ENCODE measurements around the gene CMKLR1. TPM values are rescaled to one million over a fixed set of nuclear protein-coding genes. Genes with fewer than 3 reads are reported as not detected.

Gene CMKLR1
- total RNA-seq, 1 donor from 2014 or later, result not detected

DNA sequence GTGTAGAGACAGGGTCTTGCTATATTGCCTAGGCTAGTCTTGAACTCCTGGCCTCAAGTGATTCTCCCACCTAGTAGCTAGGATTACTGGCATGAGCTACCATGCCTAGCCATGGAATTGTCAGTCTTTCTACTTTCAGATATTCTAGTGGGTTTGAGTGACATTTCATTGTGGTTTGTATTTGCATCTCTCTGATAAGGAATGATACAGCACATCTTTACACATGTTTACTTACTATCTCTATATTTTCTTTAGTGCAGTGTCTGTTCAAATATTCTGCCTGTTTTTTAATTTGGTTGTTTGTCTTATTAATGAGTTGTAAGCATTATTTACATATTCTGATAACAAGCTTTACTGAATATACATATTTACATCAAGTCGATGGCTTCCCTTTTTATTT is 73.6 kb downstream of the CMKLR1 start:
- Mint-ChIP-seq H3K4me3 (no peak overlapping the region), H3K36me3 (no peaks in the 10 kb centered on the region), H3K27me3 (ENCODE audit: insufficient read depth, low read depth) (peaks cover 9% of the 10 kb centered on the region), H3K4me1 (peaks cover 12% of the 10 kb centered on the region), H3K9me3 (peaks cover 37% of the 10 kb centered on the region), H3K27ac (no peak overlapping the region)
- Histone ChIP-seq H2AFZ (replicated peaks) (no peak overlapping the region), H3K4me2 (no peak overlapping the region), H3F3A (ENCODE audit: low read depth) (no peaks in the 10 kb centered on the region), H3K4me1 (peaks cover 9% of the 10 kb centered on the region), H4K20me1 (ENCODE audit: low read depth) (no peaks in the 10 kb centered on the region), H3K27ac (no peak overlapping the region), H3K9ac (no peak overlapping the region), H3K4me3 (no peak overlapping the region), H3K27me3 (no peaks in the 10 kb centered on the region), H3K36me3 (no peaks in the 10 kb centered on the region), H3K79me2 (ENCODE audit: low read depth) (no peaks in the 10 kb centered on the region), H3K9me3 (ENCODE audit: low read depth) (peaks cover 5% of the 10 kb centered on the region)
- no peak for DNase-seq (ENCODE audit: low spot score)
- TF ChIP-seq, protein P1, sequence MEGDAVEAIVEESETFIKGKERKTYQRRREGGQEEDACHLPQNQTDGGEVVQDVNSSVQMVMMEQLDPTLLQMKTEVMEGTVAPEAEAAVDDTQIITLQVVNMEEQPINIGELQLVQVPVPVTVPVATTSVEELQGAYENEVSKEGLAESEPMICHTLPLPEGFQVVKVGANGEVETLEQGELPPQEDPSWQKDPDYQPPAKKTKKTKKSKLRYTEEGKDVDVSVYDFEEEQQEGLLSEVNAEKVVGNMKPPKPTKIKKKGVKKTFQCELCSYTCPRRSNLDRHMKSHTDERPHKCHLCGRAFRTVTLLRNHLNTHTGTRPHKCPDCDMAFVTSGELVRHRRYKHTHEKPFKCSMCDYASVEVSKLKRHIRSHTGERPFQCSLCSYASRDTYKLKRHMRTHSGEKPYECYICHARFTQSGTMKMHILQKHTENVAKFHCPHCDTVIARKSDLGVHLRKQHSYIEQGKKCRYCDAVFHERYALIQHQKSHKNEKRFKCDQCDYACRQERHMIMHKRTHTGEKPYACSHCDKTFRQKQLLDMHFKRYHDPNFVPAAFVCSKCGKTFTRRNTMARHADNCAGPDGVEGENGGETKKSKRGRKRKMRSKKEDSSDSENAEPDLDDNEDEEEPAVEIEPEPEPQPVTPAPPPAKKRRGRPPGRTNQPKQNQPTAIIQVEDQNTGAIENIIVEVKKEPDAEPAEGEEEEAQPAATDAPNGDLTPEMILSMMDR (IDR thresholded peaks at IDR 0.05), result no peak
- TF ChIP-seq EZH2phosphoT487 (IDR thresholded peaks at IDR 0.05), result no peak
- no peak for TF ChIP-seq EZH2 (IDR thresholded peaks at IDR 0.05)

DNA sequence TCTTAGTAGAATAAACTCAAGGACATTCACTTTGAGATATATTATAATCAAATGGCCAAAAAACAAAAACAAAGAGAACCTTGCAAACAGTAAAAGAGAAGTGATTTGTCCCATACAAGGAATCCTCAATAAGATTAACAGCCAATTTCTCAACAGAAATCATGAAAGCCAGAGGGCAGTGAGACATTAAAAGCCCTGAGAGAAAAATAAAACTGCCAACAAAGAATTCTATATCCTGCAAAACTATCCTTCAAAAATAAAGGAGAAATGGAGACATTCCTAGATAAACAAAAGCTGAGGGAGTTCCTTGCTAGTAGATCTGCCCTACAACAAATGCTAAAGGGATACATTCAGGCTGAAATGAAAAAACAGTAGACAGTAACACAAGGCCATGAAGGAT is 78.1 kb downstream of the CMKLR1 start:
- DNase-seq (ENCODE audit: low spot score), result no peak
- Mint-ChIP-seq H3K4me1 (peaks cover 19% of the 10 kb centered on the region), H3K4me3 (no peak overlapping the region), H3K36me3 (no peaks in the 10 kb centered on the region), H3K27ac (no peak overlapping the region), H3K27me3 (ENCODE audit: insufficient read depth, low read depth) (peaks cover 11% of the 10 kb centered on the region), H3K9me3 (peaks cover 48% of the 10 kb centered on the region)
- Histone ChIP-seq H3K4me2 (no peak overlapping the region), H3K9ac (no peak overlapping the region), H4K20me1 (ENCODE audit: low read depth) (no peaks in the 10 kb centered on the region), H3K4me3 (no peak overlapping the region), H3K27me3 (no peaks in the 10 kb centered on the region), H3K4me1 (no peaks in the 10 kb centered on the region), H3K9me3 (ENCODE audit: low read depth) (peaks cover 8% of the 10 kb centered on the region), H2AFZ (replicated peaks) (no peak overlapping the region), H3K27ac (no peak overlapping the region), H3F3A (ENCODE audit: low read depth) (no peaks in the 10 kb centered on the region), H3K36me3 (no peaks in the 10 kb centered on the region), H3K79me2 (ENCODE audit: low read depth) (no peaks in the 10 kb centered on the region)
- TF ChIP-seq, protein P1 (IDR thresholded peaks at IDR 0.05), result no peak
- TF ChIP-seq EZH2 (IDR thresholded peaks at IDR 0.05), result no peak
- TF ChIP-seq EZH2phosphoT487 (IDR thresholded peaks at IDR 0.05), result no peak

DNA sequence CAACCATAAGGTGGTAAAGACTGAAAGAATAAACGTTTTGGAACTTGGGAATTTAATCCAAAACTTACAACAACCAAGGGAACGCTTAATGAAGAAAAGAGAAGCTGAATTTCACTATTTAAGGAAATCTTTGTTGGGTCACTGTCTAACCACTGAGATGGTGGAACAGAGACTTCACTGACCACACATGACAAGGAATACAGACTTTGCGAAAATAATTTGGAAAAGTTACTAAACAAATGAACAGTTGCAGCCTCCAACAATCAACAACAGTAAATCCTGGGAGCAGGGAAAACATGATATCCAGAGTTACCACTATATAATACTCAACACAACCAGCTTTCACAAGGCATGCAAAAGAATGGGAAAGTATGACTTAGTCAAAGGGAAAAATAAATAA is 79.1 kb downstream of the CMKLR1 start:
- Histone ChIP-seq H3K4me3 (no peak overlapping the region), H4K20me1 (ENCODE audit: low read depth) (no peaks in the 10 kb centered on the region), H3K36me3 (no peaks in the 10 kb centered on the region), H3K9me3 (ENCODE audit: low read depth) (peaks cover 8% of the 10 kb centered on the region), H2AFZ (replicated peaks) (no peak overlapping the region), H3K27me3 (no peaks in the 10 kb centered on the region), H3F3A (ENCODE audit: low read depth) (no peaks in the 10 kb centered on the region), H3K4me1 (peaks cover under 1% of the 10 kb centered on the region), H3K9ac (no peak overlapping the region), H3K4me2 (no peak overlapping the region), H3K27ac (no peak overlapping the region), H3K79me2 (ENCODE audit: low read depth) (no peaks in the 10 kb centered on the region)
- H3K36me3 Mint-ChIP-seq, result no peaks in the 10 kb centered on the region
- H3K4me1 Mint-ChIP-seq, result peaks cover 27% of the 10 kb centered on the region
- no peak for DNase-seq (ENCODE audit: low spot score)
- H3K27ac Mint-ChIP-seq, result no peak overlapping the region
- peaks cover 45% of the 10 kb centered on the region for H3K9me3 Mint-ChIP-seq
- peaks cover 11% of the 10 kb centered on the region for H3K27me3 Mint-ChIP-seq (ENCODE audit: insufficient read depth, low read depth)
- no peak for TF ChIP-seq EZH2 (IDR thresholded peaks at IDR 0.05)
- TF ChIP-seq, protein P1 (IDR thresholded peaks at IDR 0.05), result no peak
- no peak for TF ChIP-seq EZH2phosphoT487 (IDR thresholded peaks at IDR 0.05)
- no peak overlapping the region for H3K4me3 Mint-ChIP-seq

All from neural progenitor cell (in vitro differentiated cells).